Upper lobe of right lung (tissue), 1 donor: ENCODE measurements around the gene TPRG1. TPM values are rescaled to one million over a fixed set of nuclear protein-coding genes. Genes with fewer than 3 reads are reported as not detected.

Source experiments
- ATAC-seq: fragments of 200-7000 bp; cut with Tn5 transposase; one replicate; pipeline ENCODE4 v1.9.1; 2020; ENCODE audit warnings: mild to moderate bottlenecking, moderate library complexity
- DNase-seq: peaks from one replicate; pipeline ENCODE4 v3.0.0-alpha.2; 2020
- H3K27ac ChIP-seq: fragments of 200-600 bp; one replicate; pipeline ENCODE4 v1.8.0; 2022
- H3K27me3 ChIP-seq: fragments of 200-600 bp; one replicate; pipeline ENCODE4 v1.8.0; 2022; ENCODE audit warnings: mild to moderate bottlenecking
- H3K36me3 ChIP-seq: fragments of 200-600 bp; one replicate; pipeline ENCODE4 v1.8.0; 2022
- H3K4me1 ChIP-seq: fragments of 200-600 bp; one replicate; pipeline ENCODE4 v1.8.0; 2022
- H3K4me3 ChIP-seq: fragments of 200-600 bp; one replicate; pipeline ENCODE4 v1.8.0; 2022; ENCODE audit warnings: mild to moderate bottlenecking
- H3K9me3 ChIP-seq: fragments of 200-600 bp; one replicate; pipeline ENCODE4 v1.8.0; 2022
- CTCF ChIP-seq: fragments of 200-600 bp; IDR thresholded peaks from one replicate; pipeline ENCODE4 v1.8.0; 2022; ENCODE audit warnings: antibody characterized with exemption
- intact Hi-C: fragments of 100-400 bp; cut with DNase I; formaldehyde crosslinking; loops from one replicate; pipeline ENCODE4 v1.11.0; 2022
- total RNA-seq: library from RNA; stranded (reverse); fragmentation: NEBNext Ultra II Directional; extraction: Animal tissue kit (Norgen Biotek cat#: 25700); gene quantifications from one replicate; pipeline ENCODE4 v1.2.1, GENCODE V29; 2021
- donor health status: DM: no; HTN: yes; CAD: no; lungs with severe emphysema.

TPRG1 gene
- total RNA-seq, 1 donor from 2014 or later: 22.3 TPM

GRCh38 chr3:189195302-189195701, 23.5 kb downstream of the TPRG1 start:
- H3K4me1 ChIP-seq: no peaks in the 10 kb centered on the region
- intact Hi-C loops: no loop called here
- peaks cover 12% of the 10 kb centered on the region for H3K9me3 ChIP-seq
- H3K27ac ChIP-seq: no peak overlapping the region
- ATAC-seq (peak; percentile 86), DNase-seq (peak; percentile 67)
- peak; percentile 27 for TF ChIP-seq CTCF
- no peak overlapping the region for H3K4me3 ChIP-seq
- no peaks in the 10 kb centered on the region for H3K27me3 ChIP-seq
- H3K36me3 ChIP-seq: no peaks in the 10 kb centered on the region

GRCh38 chr3:189202106-189202505, 30.3 kb downstream of the TPRG1 start:
- ATAC-seq (no peak), DNase-seq (no peak)
- TF ChIP-seq CTCF: no peak
- intact Hi-C loops: no loop called here
- Histone ChIP-seq H3K4me1 (no peaks in the 10 kb centered on the region), H3K4me3 (no peak overlapping the region), H3K36me3 (no peaks in the 10 kb centered on the region), H3K9me3 (no peaks in the 10 kb centered on the region), H3K27ac (no peak overlapping the region), H3K27me3 (no peaks in the 10 kb centered on the region)

- Histone ChIP-seq H3K4me1 (no peaks in the 10 kb centered on the region), H3K9me3 (no peaks in the 10 kb centered on the region), H3K27me3 (no peaks in the 10 kb centered on the region), H3K36me3 (no peaks in the 10 kb centered on the region), H3K4me3 (no peak overlapping the region), H3K27ac (no peak overlapping the region)
- TF ChIP-seq CTCF: no peak
- DNase-seq (no peak), ATAC-seq (no peak)
- intact Hi-C loops: no loop called here
These were observed 30.8 kb downstream of the TPRG1 start for GRCh38 chr3:189202583-189202982.

GRCh38 chr3:189204167-189204866, 32.5 kb downstream of the TPRG1 start:
- Histone ChIP-seq H3K4me1 (no peaks in the 10 kb centered on the region), H3K27me3 (no peaks in the 10 kb centered on the region), H3K36me3 (no peaks in the 10 kb centered on the region), H3K27ac (no peak overlapping the region), H3K9me3 (no peaks in the 10 kb centered on the region), H3K4me3 (no peak overlapping the region)
- ATAC-seq (no peak), DNase-seq (no peak)
- intact Hi-C loops: no loop called here
- no peak for TF ChIP-seq CTCF

GRCh38 chr3:189204937-189205336, 33.2 kb downstream of the TPRG1 start:
- no peak for ATAC-seq
- intact Hi-C loops: no loop called here
- no peaks in the 10 kb centered on the region for H3K27me3 ChIP-seq
- no peak overlapping the region for H3K27ac ChIP-seq
- TF ChIP-seq CTCF: no peak
- H3K4me3 ChIP-seq: no peak overlapping the region
- no peak for DNase-seq
- no peaks in the 10 kb centered on the region for H3K36me3 ChIP-seq
- H3K9me3 ChIP-seq: no peaks in the 10 kb centered on the region
- no peaks in the 10 kb centered on the region for H3K4me1 ChIP-seq
